ENCODE results near the gene NFATC3. TPM values are rescaled to one million over a fixed set of nuclear protein-coding genes. Genes with fewer than 3 reads are reported as not detected.

Gene NFATC3
- total and polyA plus RNA-seq, 2 donors (not counting 1 experiment from before 2014, with no cell fraction given), result 33.4 to 115 TPM

GRCh38 chr16:68186877-68187276 lies 101.7 kb downstream of the NFATC3 start:
- H3K4me1 Mint-ChIP-seq, result no peaks in the 10 kb centered on the region
- peaks cover 0 to 8% (median 0%) of the 10 kb centered on the region in 3 donors for H3K9me3 ChIP-seq (ENCODE audit: control extremely low read depth in 1 of 3, control insufficient read depth in 2 of 3, insufficient read depth in 1 of 3, low read length in 2 of 3)
- TF ChIP-seq EZH2 (IDR thresholded peaks at IDR 0.05; ENCODE audit: borderline replicate concordance, insufficient read depth, low read depth, low read length, poor library complexity, severe bottlenecking) (no peak), CTCF (IDR thresholded peaks at IDR 0.05) (no peak)
- no peaks in the 10 kb centered on the region for H3K27me3 Mint-ChIP-seq
- H3K27ac ChIP-seq (ENCODE audit: low read length in 2 of 2), result no peak overlapping the region
- no peak overlapping the region for H3K4me3 ChIP-seq (ENCODE audit: control extremely low read depth in 1 of 5, extremely low read depth in 1 of 5, insufficient read depth in 1 of 5, low read depth in 2 of 5, low read length in 4 of 5)
- DNase-seq (no peak), ATAC-seq (ENCODE audit: low read depth) (no peak)
- no peak overlapping the region for H3K4me3 Mint-ChIP-seq
- H3K4me1 ChIP-seq (ENCODE audit: control insufficient read depth in 2 of 2, insufficient read depth in 2 of 2, low read length in 2 of 2), result no peaks in the 10 kb centered on the region
- CTCF ChIA-PET, result no interaction called here
- intact Hi-C loops (cut with micrococcal nuclease), result no loop called here
- H3K79me2 ChIP-seq (ENCODE audit: control insufficient read depth, insufficient read depth, low read length), result peaks cover 19% of the 10 kb centered on the region
- H3K9me3 Mint-ChIP-seq (ENCODE audit: insufficient read depth), result no peaks in the 10 kb centered on the region
- H3K36me3 ChIP-seq (replicated peaks in 1 of 2; ENCODE audit: control extremely low read depth in 1 of 2, control insufficient read depth in 1 of 2, extremely low read depth in 1 of 2, insufficient read depth in 2 of 2, low read length in 1 of 2), result peaks cover 23 to 74% of the 10 kb centered on the region in 2 experiments
- no peak overlapping the region for H3K27ac Mint-ChIP-seq
- H3K4me2 ChIP-seq (replicated peaks; ENCODE audit: low read depth, low read length, poor library complexity, severe bottlenecking), result no peak overlapping the region
- WGBS (ENCODE audit: insufficient coverage), result 92% methylated on average over 7 of the region's 7 CpGs
- POLR2A ChIA-PET, result no interaction called here
- peaks cover 18% of the 10 kb centered on the region for H4K20me1 ChIP-seq (ENCODE audit: control insufficient read depth, insufficient read depth, low read length, poor library complexity, severe bottlenecking)
- no peaks in the 10 kb centered on the region for H3K27me3 ChIP-seq (replicated peaks in 1 of 4; ENCODE audit: control extremely low read depth in 1 of 4, control insufficient read depth in 3 of 4, insufficient read depth in 4 of 4, low read length in 3 of 4)
- no peak overlapping the region for H3K9ac ChIP-seq (ENCODE audit: low read length)
- no peak overlapping the region for H2AFZ ChIP-seq (ENCODE audit: insufficient read depth, low read depth, low read length, poor library complexity, severe bottlenecking)

- ATAC-seq (ENCODE audit: low read depth), result no peak
- TF ChIP-seq CTCF (IDR thresholded peaks at IDR 0.05), result no peak
- no peak for TF ChIP-seq EZH2 (IDR thresholded peaks at IDR 0.05; ENCODE audit: borderline replicate concordance, insufficient read depth, low read depth, low read length, poor library complexity, severe bottlenecking)
These were observed 102.3 kb downstream of the NFATC3 start for GRCh38 chr16:68187505-68187904.

More at GRCh38 chr16:68187505-68187904, 102.3 kb downstream of the NFATC3 start:
- CTCF ChIA-PET, result no interaction called here
- Mint-ChIP-seq H3K27me3 (no peaks in the 10 kb centered on the region), H3K4me1 (no peaks in the 10 kb centered on the region), H3K27ac (no peak overlapping the region), H3K4me3 (no peak overlapping the region), H3K9me3 (ENCODE audit: insufficient read depth) (no peaks in the 10 kb centered on the region)
- H3K4me3 ChIP-seq (ENCODE audit: control extremely low read depth in 1 of 5, extremely low read depth in 1 of 5, insufficient read depth in 1 of 5, low read depth in 2 of 5, low read length in 4 of 5), result no peak overlapping the region
- intact Hi-C loops (cut with micrococcal nuclease), result no loop called here
- H3K79me2 ChIP-seq (ENCODE audit: control insufficient read depth, insufficient read depth, low read length), result peaks cover 22% of the 10 kb centered on the region
- no peaks in the 10 kb centered on the region for H3K27me3 ChIP-seq (replicated peaks in 1 of 4; ENCODE audit: control extremely low read depth in 1 of 4, control insufficient read depth in 3 of 4, insufficient read depth in 4 of 4, low read length in 3 of 4)
- no peak overlapping the region for H3K27ac ChIP-seq (ENCODE audit: low read length in 2 of 2)
- no peaks in the 10 kb centered on the region for H3K4me1 ChIP-seq (ENCODE audit: control insufficient read depth in 2 of 2, insufficient read depth in 2 of 2, low read length in 2 of 2)
- no peak overlapping the region for H3K4me2 ChIP-seq (replicated peaks; ENCODE audit: low read depth, low read length, poor library complexity, severe bottlenecking)
- peaks cover 18% of the 10 kb centered on the region for H4K20me1 ChIP-seq (ENCODE audit: control insufficient read depth, insufficient read depth, low read length, poor library complexity, severe bottlenecking)
- peaks cover 0 to 8% (median 0%) of the 10 kb centered on the region in 3 donors for H3K9me3 ChIP-seq (ENCODE audit: control extremely low read depth in 1 of 3, control insufficient read depth in 2 of 3, insufficient read depth in 1 of 3, low read length in 2 of 3)
- H2AFZ ChIP-seq (ENCODE audit: insufficient read depth, low read depth, low read length, poor library complexity, severe bottlenecking), result no peak overlapping the region
- H3K36me3 ChIP-seq (replicated peaks in 1 of 2; ENCODE audit: control extremely low read depth in 1 of 2, control insufficient read depth in 1 of 2, extremely low read depth in 1 of 2, insufficient read depth in 2 of 2, low read length in 1 of 2), result peaks cover 21 to 71% of the 10 kb centered on the region in 2 experiments
- no peak for DNase-seq
- H3K9ac ChIP-seq (ENCODE audit: low read length), result no peak overlapping the region
- WGBS (ENCODE audit: insufficient coverage), result 83% methylated on average over 2 of the region's 2 CpGs
- POLR2A ChIA-PET, result no interaction called here

Measured in B cell (primary cell).